Activated CD8-positive, alpha-beta memory T cell treated with anti-CD3 and anti-CD28 coated beads for 1 hour (primary cell): ENCODE data around the gene MYBPC3.
"Not testable (repeated sequence)": the region's sequence is repeated elsewhere in the genome, so short reads cannot be mapped to it uniquely, and the experiment has no call there.

Experiments used
- DNase-seq, 2 donors: peaks; one replicate each; pipeline ENCODE4 v3.0.0-alpha.2; 2020; ENCODE audit warnings: low read depth in 1 of 2; ENCODE audit errors: extremely low read depth in 1 of 2

MYBPC3 gene

DNA sequence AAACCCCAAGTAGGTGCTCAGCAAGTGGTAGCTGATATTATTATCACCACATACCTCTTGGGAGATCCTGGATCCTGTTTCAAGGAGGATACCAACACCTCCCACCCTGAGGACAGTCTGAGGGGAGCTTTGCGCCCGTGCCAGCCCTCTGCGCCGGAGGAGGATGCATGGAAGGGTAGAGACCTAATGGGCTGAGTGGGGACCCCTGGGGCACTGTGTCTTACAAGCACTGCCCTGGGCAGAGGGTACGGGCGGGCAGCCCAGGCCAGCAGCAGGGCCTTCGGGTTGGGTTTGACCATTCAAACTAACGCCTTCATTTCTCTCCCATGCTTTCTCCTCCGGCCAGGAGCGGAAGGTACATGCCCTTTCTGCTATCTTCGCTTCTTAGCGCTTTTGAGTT is 26.3 kb downstream of the MYBPC3 start:
- DNase-seq: no peak

DNA sequence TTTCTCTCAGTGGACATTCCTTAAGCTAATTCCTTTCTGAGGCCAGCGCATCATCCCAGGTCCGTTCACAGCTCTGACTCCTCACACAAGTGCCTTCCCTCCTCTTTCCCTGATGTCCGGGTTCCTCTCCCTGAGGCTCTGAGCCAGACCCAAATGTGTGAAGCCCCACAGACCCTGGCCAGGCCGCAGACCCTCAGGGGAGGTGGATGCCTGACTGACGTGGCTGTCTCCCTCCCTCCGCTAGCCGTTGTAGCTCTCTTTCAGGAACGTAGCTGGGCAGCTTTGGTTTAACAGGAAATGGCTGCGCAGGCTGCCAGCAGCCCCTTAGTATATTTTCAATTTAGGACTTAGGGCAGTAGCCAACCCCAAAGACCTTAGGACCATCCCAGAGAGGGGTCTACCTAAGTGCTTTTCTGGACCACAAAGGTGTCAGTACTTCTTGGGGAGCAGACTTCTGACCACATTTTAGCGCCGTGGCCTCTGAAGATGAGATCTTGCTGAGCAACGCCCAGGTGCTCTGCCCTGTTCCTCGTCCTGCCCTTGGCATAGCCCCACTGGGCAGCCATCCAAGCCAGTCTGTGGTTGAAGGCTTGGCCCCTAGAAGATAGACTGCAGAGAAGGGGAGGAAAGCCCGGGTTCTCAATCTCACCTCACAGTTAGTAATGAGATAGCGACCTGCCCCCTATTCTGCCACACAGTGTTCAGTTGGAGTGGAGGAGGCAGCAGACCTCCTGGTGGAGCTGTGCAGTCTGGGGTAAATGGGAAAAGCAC is 27.0 kb downstream of the MYBPC3 start:
- DNase-seq: no peak

- no peak for DNase-seq
Observed at GRCh38 chr11:47324520-47324919, 28.0 kb downstream of the MYBPC3 start.

GRCh38 chr11:47318166-47318565 is 34.3 kb downstream of the MYBPC3 start:
- DNase-seq: no peak

- DNase-seq: no peak
Observed at GRCh38 chr11:47317064-47317828, 35.3 kb downstream of the MYBPC3 start.

DNA sequence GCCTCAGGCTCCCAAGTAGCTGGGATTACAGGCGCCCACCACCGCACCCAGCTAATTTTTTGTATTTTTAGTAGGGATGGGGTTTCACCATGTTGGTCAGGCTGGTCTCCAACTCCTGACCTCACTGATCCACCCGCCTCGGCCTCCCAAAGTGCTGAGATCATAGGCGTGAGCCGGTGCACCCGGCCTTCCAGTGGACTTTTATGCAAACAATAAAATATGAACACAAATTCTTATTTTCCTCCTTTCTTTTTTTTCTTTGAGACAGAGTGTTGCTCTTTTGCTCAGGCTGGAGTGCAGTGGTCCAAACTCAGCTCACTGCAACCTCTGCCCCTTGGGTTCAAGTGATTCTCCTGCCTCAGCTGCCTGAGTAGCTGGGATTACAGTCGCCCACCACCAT is 36.0 kb downstream of the MYBPC3 start:
- not testable (repeated sequence) for DNase-seq

DNA sequence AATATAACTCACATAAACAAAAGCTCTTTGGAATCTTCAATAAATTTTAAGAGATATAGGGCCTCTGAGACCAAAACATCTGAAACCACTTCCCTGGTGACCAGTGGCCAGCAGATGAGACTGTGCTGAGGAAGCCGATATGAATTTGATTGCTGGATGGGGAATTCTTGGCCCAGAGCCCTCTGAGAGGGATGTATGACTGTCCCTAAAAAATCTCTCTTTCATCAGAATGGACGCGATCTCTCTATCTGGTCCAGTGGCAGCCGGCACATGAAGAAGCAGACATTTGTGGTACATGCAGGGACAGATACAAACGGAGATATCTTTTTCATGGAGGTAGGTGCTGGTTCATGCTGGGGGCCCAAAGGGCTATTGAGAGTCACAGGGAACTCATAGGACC is 37.5 kb downstream of the MYBPC3 start:
- DNase-seq: no peak

DNA sequence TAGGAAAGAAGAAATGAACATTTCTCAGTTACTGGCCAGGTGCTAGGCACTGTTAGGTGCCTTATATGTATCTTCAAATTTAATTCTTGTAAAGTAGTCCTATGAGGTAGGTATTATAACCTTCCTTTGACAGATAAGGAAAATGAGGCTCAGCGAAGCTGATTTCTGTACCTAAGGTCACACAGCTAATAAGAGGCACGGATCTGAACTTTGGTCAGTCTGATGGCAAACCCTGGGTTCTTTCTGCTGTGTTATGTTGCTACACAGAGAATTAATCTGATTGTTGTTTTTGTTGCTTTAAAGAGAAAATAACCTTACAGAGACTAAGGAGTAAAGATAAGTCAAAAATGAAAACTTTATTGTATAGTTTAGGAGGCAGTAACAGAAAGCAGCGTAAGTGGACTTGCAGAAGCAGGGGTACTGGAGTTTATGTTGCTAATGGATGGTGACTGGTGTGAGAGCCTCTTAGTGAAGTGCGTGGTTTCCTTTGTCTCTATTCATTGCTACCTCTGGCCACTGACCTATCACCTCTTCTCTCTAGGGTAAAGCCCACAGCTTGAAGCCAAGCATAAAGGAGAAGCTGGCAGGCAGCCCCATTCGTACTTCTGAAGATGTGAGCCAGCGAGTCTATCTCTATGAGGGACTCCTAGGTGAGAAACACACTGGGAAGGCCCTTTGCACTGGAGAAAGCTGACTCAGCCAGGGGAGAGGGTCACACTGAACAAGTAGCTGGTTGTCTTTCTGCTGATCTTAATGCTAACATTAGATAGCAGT is 44.3 kb downstream of the MYBPC3 start:
- DNase-seq: no peak

DNA sequence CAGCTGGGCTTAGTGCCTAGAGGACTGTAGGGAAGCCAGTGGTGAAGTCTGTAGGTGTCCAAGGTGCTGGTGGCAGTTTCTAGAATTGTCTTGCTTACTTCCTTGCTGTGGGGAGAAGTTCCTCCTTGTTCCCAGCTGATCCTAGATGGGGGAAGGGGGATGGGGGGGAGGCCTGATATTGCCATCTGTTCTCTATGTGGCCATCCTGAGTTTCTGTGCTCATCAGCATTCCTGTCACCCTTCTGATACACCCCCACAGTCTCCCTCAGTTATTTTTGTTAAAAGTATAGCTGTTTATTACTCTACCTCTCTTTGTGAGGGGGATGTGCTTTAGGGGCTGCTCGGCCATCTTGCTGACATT is 46.0 kb downstream of the MYBPC3 start:
- DNase-seq: no peak

GRCh38 chr11:47305734-47306483 is 46.6 kb downstream of the MYBPC3 start:
- no peak for DNase-seq

DNA sequence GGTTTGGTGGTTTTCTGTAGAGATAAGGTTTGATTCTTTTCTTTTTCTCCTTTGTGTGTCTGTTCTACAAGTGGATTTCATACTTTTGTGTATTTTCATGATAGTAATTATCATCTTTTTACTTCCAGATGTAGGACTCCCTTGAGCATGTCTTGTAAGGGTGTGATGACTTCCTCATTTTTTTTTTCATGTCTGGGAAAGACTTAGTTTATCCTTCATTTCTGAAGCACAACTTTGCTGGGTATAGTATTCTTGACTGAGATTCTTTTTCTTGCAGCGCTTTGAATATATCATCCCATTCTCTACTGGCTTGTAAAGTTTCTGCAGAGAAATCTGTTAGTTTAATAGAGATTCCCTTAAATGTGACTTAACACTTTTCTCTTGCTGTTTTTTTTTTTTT is 49.6 kb downstream of the MYBPC3 start:
- no peak for DNase-seq

DNA sequence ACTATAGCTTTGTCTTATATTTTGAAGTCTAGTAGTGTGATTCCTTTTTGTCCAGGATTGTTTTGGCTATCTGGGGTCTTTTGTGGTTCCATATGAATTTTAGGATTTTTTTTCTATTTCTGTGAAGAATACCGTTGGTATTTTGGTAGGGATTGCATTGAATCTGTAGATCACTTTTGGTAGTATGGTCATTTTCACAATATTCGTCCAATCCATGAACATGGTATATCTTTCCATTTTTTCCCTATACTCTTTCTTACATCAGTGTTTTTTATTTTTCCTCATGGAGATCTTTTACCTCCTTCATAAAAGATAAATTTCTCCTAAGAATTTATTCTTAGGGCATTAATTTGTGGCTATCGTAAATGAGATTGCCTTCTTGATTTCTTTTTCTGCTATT is 53.4 kb downstream of the MYBPC3 start:
- DNase-seq: no peak

GRCh38 chr11:47296045-47296444 is 56.5 kb downstream of the MYBPC3 start:
- DNase-seq: no peak

- DNase-seq: no peak
Observed at GRCh38 chr11:47295385-47295784, 57.1 kb downstream of the MYBPC3 start.

- DNase-seq: no peak
Observed at GRCh38 chr11:47289856-47290255, 62.6 kb downstream of the MYBPC3 start.

DNA sequence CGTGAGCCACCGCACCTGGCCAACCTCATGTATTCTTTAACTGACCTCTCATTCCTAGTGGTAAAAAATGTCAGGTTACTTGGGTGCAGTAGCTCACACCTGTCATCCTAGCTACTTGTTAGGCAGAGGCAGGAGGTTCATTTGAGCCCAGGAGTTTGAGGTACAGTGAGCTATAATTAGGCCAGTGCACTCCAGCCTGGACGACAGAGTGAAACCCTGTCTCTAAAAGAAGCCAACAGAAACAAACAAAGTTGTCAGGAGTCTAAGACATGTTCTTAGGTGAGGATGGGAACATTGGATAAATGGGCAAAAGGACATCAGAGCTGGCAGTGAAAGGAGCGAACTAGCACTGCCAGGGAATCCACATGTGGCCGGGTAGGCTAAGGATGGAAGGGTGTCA is 64.4 kb downstream of the MYBPC3 start:
- no peak for DNase-seq

- DNase-seq: no peak
Observed at GRCh38 chr11:47285969-47286770, 66.3 kb downstream of the MYBPC3 start.

GRCh38 chr11:47284151-47284550 is 68.4 kb downstream of the MYBPC3 start:
- DNase-seq: no peak

DNA sequence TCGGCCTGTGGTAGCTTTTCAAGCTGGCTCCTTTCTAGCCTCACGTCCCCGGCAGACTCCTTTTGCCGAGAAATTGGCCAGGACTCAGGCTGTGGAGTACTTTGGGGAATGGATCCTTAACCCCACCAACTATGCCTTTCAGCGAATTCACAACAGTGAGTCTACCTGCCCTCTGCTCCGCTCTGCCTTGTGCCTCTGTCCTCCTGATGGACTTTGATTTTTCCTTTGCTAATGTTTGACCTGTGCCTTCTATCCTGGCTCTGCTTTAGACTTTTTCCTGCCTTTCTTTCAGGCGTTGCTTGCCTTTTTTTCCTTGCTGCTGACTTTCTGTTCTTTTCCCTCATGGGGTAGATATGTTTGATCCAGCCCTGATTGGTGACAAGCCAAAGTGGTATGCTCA is 70.0 kb downstream of the MYBPC3 start:
- DNase-seq: no peak
